DOHH2 (cell line): ENCODE measurements around the gene EFCAB3.
"Not testable (repeated sequence)": the region's sequence is repeated elsewhere in the genome, so short reads cannot be mapped to it uniquely, and the experiment has no call there.

Experiments
- CTCF ChIP-seq: fragments of 200-600 bp; sonication (generic); IDR thresholded peaks from one replicate; pipeline ENCODE4 v1.5.1; 2014; ENCODE audit warnings: antibody characterized with exemption, mild to moderate bottlenecking, low read depth, low read length; ENCODE audit not compliant: poor library complexity, severe bottlenecking
- EZH2phosphoT487 ChIP-seq: fragments of 200-600 bp; sonication (generic); IDR thresholded peaks from 2 replicates; pipeline ENCODE4 v1.6.1; 2017; ENCODE audit warnings: borderline replicate concordance, mild to moderate bottlenecking, antibody characterized with exemption, low read length, moderate library complexity, mixed read lengths

GRCh38 chr17:62465271-62465670, 84.9 kb downstream of the EFCAB3 start:
- TF ChIP-seq CTCF, EZH2phosphoT487: not testable (repeated sequence)
